H1 (cell line): ENCODE measurements around the gene EFCAB6. TPM values are rescaled to one million over a fixed set of nuclear protein-coding genes. Genes with fewer than 3 reads are reported as not detected.

Experiments used
- ASH2L ChIP-seq: fragments of 200-600, 300-600 bp; sonication (generic); IDR thresholded peaks from one replicate; pipeline ENCODE4 v1.7.1; 2017; ENCODE audit warnings: low read length
- BACH1 ChIP-seq: IDR thresholded peaks from 2 replicates; pipeline ENCODE4 v1.6.1; 2012; ENCODE audit warnings: low read length, improper control_type of control experiment
- SRF ChIP-seq: IDR thresholded peaks from 2 replicates; pipeline ENCODE4 v1.6.1; 2011; ENCODE audit warnings: mild to moderate bottlenecking, low read depth, low read length, moderate library complexity
- polyA plus RNA-seq, 7 experiments: library from polyadenylated mRNA; depleted of rRNA in 3 of 7; stranded (reverse) in 5 of 7; unstranded in 2 of 7; fragments of >200 nt in 5 of 7; fragments of 200-250 nt in 2 of 7; gene quantifications; 1 replicate in 5 of 7; 2 replicates in 1 of 7; 4 replicates in 1 of 7; pipeline versions ENCODE4 v1.2.1 to v1.2.3, GENCODE V29; 2011 to 2013; ENCODE audit warnings: missing spikeins in 2 of 7, mixed read lengths in 2 of 7
- total RNA-seq: library from RNA; stranded (reverse); fragmentation: NEBNext Ultra II Directional; extraction: Animal tissue kit (Norgen Biotek cat#: 25700); gene quantifications from 2 replicates; pipeline ENCODE4 v1.2.1, GENCODE V29; 2021
- TF ChIP-seq, protein P1 (sequence below): IDR thresholded peaks from 2 replicates; pipeline ENCODE4 v1.6.1; 2012; ENCODE audit warnings: low read length, inconsistent platforms

EFCAB6 gene
- total and polyA plus RNA-seq, 2 of the 8 experiments (the other 6 are each of a cell fraction or from before 2014, with no cell fraction given): 0.32 to 1.7 TPM

DNA sequence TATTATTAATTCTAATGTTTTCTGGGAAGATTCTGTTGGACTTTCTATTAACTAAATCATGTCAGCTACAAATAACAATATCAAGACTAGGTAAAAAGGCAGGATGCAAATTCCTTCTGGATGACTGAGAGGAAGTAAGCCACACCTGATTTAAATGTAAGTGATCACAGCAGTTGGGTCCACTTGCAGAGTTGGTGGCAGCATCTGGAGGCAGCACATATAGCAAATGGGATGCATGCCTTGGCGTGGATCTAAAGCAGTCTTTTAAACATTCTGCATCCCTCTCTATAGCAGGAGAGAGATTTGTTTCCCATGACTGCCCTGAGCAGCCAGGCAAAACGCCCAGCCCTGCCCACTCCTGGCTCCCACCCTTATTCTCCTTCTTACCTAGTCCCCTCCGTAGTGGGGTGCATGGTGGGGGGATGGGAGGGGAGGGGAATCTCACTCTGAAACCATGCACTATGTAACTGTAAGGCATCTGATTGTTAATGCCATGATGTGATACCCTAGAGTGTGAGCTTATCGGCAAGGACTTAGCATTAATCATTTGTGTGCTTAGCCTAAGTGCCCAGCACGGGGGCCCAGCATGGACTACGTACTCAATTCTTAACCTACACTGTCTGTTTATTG lies 130.3 kb downstream of the EFCAB6 start (continued):
- TF ChIP-seq, protein P1, sequence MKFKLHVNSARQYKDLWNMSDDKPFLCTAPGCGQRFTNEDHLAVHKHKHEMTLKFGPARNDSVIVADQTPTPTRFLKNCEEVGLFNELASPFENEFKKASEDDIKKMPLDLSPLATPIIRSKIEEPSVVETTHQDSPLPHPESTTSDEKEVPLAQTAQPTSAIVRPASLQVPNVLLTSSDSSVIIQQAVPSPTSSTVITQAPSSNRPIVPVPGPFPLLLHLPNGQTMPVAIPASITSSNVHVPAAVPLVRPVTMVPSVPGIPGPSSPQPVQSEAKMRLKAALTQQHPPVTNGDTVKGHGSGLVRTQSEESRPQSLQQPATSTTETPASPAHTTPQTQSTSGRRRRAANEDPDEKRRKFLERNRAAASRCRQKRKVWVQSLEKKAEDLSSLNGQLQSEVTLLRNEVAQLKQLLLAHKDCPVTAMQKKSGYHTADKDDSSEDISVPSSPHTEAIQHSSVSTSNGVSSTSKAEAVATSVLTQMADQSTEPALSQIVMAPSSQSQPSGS: no peak
- TF ChIP-seq BACH1: no peak
- no peak for TF ChIP-seq SRF
- no peak for TF ChIP-seq ASH2L
